ENCODE measurements around the gene SOBP. TPM values are rescaled to one million over a fixed set of nuclear protein-coding genes. Genes with fewer than 3 reads are reported as not detected.

The SOBP gene
- total and polyA plus RNA-seq, 2 donors (not counting 1 experiment from before 2014, with no cell fraction given) = 0.82 to 1.5 TPM

GRCh38 chr6:107616775-107617174 lies 126.9 kb downstream of the SOBP start:
- H3K9me3 ChIP-seq (ENCODE audit: control extremely low read depth in 1 of 3, control insufficient read depth in 2 of 3, insufficient read depth in 1 of 3, low read length in 2 of 3) = no peaks in the 10 kb centered on the region
- H3K27ac ChIP-seq (ENCODE audit: low read length in 2 of 2) = no peak overlapping the region
- H3K9ac ChIP-seq (ENCODE audit: low read length) = no peak overlapping the region
- intact Hi-C loops (cut with micrococcal nuclease) = loop anchor here (5.0 kb wide), 1 partner anchor 41 kb away; no protein-coding TSS in a partner anchor
- no peak for TF ChIP-seq EZH2 (IDR thresholded peaks at IDR 0.05; ENCODE audit: borderline replicate concordance, insufficient read depth, low read depth, low read length, poor library complexity, severe bottlenecking)
- TF ChIP-seq CTCF (IDR thresholded peaks at IDR 0.05) = no peak
- no peaks in the 10 kb centered on the region for H3K27me3 Mint-ChIP-seq
- H3K79me2 ChIP-seq (ENCODE audit: control insufficient read depth, insufficient read depth, low read length) = no peaks in the 10 kb centered on the region
- H4K20me1 ChIP-seq (ENCODE audit: control insufficient read depth, insufficient read depth, low read length, poor library complexity, severe bottlenecking) = no peaks in the 10 kb centered on the region
- 95% methylated on average over 8 of the region's 9 CpGs for WGBS (ENCODE audit: insufficient coverage)
- ChIA-PET CTCF (no interaction called here), POLR2A (interaction anchor here (0.6 kb wide), 1 partner anchor 54 kb away, joined by 3 read pairs; no protein-coding TSS in a partner anchor)
- H3K4me2 ChIP-seq (replicated peaks; ENCODE audit: low read depth, low read length, poor library complexity, severe bottlenecking) = no peak overlapping the region
- H3K4me3 ChIP-seq (ENCODE audit: control extremely low read depth in 1 of 5, extremely low read depth in 1 of 5, insufficient read depth in 1 of 5, low read depth in 2 of 5, low read length in 4 of 5) = no peak overlapping the region
- DNase-seq (no peak), ATAC-seq (ENCODE audit: low read depth) (no peak)
- H3K36me3 ChIP-seq (replicated peaks in 1 of 2; ENCODE audit: control extremely low read depth in 1 of 2, control insufficient read depth in 1 of 2, extremely low read depth in 1 of 2, insufficient read depth in 2 of 2, low read length in 1 of 2) = no peaks in the 10 kb centered on the region
- no peak overlapping the region for H3K4me3 Mint-ChIP-seq
- H3K9me3 Mint-ChIP-seq (ENCODE audit: insufficient read depth) = no peaks in the 10 kb centered on the region
- peaks cover 34 to 45% of the 10 kb centered on the region in 2 donors for H3K4me1 ChIP-seq (ENCODE audit: control insufficient read depth in 2 of 2, insufficient read depth in 2 of 2, low read length in 2 of 2)
- no peak overlapping the region for H3K27ac Mint-ChIP-seq
- H2AFZ ChIP-seq (ENCODE audit: insufficient read depth, low read depth, low read length, poor library complexity, severe bottlenecking) = no peak overlapping the region
- no peaks in the 10 kb centered on the region for H3K27me3 ChIP-seq (replicated peaks in 1 of 4; ENCODE audit: control extremely low read depth in 1 of 4, control insufficient read depth in 3 of 4, insufficient read depth in 4 of 4, low read length in 3 of 4)
- peaks cover 34% of the 10 kb centered on the region for H3K4me1 Mint-ChIP-seq

GRCh38 chr6:107617341-107617932 lies 127.5 kb downstream of the SOBP start:
- ATAC-seq (ENCODE audit: low read depth) = no peak
- ChIA-PET POLR2A (no interaction called here), CTCF (interaction anchor here (1.4 to 1.5 kb wide), 2 partner anchors 14 to 56 kb away, joined by 3 to 5 read pairs; no protein-coding TSS in a partner anchor)
- no CpG with 5 or more reads among the region's 6 CpGs for WGBS (ENCODE audit: insufficient coverage)
- intact Hi-C loops (cut with micrococcal nuclease) = loop anchor here (5.0 kb wide), 1 partner anchor 40 kb away; no protein-coding TSS in a partner anchor
- no peak overlapping the region for H3K27ac ChIP-seq (ENCODE audit: low read length in 2 of 2)
- Mint-ChIP-seq H3K4me1 (peaks cover 34% of the 10 kb centered on the region), H3K9me3 (ENCODE audit: insufficient read depth) (no peaks in the 10 kb centered on the region), H3K4me3 (no peak overlapping the region), H3K27me3 (no peaks in the 10 kb centered on the region), H3K27ac (no peak overlapping the region)
- no peak overlapping the region for H3K4me3 ChIP-seq (ENCODE audit: control extremely low read depth in 1 of 5, extremely low read depth in 1 of 5, insufficient read depth in 1 of 5, low read depth in 2 of 5, low read length in 4 of 5)
- no peak overlapping the region for H3K4me2 ChIP-seq (replicated peaks; ENCODE audit: low read depth, low read length, poor library complexity, severe bottlenecking)
- TF ChIP-seq CTCF (IDR thresholded peaks at IDR 0.05) (no peak), EZH2 (IDR thresholded peaks at IDR 0.05; ENCODE audit: borderline replicate concordance, insufficient read depth, low read depth, low read length, poor library complexity, severe bottlenecking) (no peak)
- H2AFZ ChIP-seq (ENCODE audit: insufficient read depth, low read depth, low read length, poor library complexity, severe bottlenecking) = no peak overlapping the region
- no peaks in the 10 kb centered on the region for H4K20me1 ChIP-seq (ENCODE audit: control insufficient read depth, insufficient read depth, low read length, poor library complexity, severe bottlenecking)
- H3K36me3 ChIP-seq (replicated peaks in 1 of 2; ENCODE audit: control extremely low read depth in 1 of 2, control insufficient read depth in 1 of 2, extremely low read depth in 1 of 2, insufficient read depth in 2 of 2, low read length in 1 of 2) = no peaks in the 10 kb centered on the region
- H3K9ac ChIP-seq (ENCODE audit: low read length) = no peak overlapping the region
- peaks cover 34 to 45% of the 10 kb centered on the region in 2 donors for H3K4me1 ChIP-seq (ENCODE audit: control insufficient read depth in 2 of 2, insufficient read depth in 2 of 2, low read length in 2 of 2)
- H3K27me3 ChIP-seq (replicated peaks in 1 of 4; ENCODE audit: control extremely low read depth in 1 of 4, control insufficient read depth in 3 of 4, insufficient read depth in 4 of 4, low read length in 3 of 4) = no peaks in the 10 kb centered on the region
- DNase-seq = no peak
- H3K79me2 ChIP-seq (ENCODE audit: control insufficient read depth, insufficient read depth, low read length) = no peaks in the 10 kb centered on the region
- H3K9me3 ChIP-seq (ENCODE audit: control extremely low read depth in 1 of 3, control insufficient read depth in 2 of 3, insufficient read depth in 1 of 3, low read length in 2 of 3) = no peaks in the 10 kb centered on the region
